ENCODE data around the gene POFUT2.

The POFUT2 gene

DNA sequence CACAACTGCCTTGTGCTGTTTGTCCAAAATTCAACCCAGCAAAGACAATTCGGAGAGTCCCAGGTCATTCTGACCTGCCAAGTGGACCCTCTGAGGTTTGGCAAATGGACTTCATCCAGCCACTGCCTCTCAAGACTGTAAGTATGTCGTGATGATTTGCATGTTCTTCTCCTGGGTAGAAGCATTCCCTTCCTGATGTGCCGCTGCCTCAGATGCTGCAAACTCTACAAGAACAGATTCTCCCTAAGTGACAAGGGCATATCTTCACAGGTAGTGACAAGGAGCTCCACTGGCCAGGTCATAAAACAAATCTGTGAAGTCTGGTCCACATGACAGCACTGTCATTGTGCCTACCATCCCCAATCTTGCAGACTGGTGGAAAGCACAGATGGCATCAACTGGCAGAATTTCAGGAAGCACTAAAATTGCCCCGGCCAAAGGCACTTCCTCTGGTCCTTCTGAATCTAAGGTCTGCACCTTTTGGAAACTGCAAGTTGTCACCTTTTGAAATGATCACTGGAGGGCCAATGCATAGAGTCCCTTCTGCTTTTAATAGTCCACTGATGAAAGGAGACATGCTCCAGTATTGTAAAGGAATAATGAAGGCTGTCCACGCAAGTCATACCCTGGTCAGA, 27.4 kb downstream of the POFUT2 start:
- no peak for DNase-seq

DNA sequence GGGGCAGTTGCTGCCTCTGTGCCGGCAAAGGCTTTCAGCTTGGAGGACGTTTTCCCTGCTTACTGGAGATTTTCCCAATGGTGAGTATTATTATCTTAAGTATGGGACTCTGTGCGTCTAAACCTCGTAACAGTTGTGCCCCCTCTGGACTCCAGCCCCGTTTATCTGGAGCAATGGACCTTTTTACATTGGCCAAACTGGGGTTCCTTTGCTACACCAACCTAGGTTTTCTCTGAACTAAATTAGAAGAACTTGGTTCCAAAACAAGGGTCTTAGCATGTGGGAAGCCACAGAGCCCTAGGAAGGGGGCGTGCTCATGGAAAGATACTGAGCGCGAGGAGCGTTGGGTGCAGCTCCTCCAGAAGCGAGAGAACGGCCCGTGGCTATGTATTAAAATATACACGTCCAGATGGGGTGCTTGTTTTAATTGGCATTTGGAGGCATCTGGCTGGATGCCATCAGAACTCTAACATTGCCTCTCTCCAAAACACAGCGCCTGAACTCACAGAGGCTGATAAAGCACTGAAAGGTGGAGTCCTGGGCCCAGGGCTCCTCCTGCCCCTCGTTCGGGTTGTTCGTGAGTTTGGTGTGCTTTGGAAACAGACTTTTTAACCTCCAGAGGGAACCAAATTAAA, 28.4 kb downstream of the POFUT2 start:
- no peak for DNase-seq

DNA sequence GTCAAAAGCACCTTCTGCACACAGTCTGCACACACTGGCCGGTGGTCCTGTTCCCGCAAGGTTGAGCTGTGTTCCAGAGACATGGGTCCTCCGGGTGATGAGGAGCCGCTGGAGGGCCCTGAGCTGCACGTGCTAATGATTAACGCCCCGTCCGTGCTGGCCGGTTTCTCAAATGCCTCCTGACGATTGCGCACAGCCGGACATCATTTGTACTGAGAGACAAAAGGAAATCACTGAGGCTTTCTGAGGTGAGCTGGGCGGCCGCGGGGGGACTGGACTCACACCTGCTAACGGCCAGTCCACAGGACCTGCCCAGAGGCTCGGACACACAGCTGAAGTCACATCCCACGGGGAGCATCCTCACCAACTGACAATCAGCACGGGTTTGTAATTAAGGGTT, 29.2 kb downstream of the POFUT2 start:
- DNase-seq, result no peak

DNA sequence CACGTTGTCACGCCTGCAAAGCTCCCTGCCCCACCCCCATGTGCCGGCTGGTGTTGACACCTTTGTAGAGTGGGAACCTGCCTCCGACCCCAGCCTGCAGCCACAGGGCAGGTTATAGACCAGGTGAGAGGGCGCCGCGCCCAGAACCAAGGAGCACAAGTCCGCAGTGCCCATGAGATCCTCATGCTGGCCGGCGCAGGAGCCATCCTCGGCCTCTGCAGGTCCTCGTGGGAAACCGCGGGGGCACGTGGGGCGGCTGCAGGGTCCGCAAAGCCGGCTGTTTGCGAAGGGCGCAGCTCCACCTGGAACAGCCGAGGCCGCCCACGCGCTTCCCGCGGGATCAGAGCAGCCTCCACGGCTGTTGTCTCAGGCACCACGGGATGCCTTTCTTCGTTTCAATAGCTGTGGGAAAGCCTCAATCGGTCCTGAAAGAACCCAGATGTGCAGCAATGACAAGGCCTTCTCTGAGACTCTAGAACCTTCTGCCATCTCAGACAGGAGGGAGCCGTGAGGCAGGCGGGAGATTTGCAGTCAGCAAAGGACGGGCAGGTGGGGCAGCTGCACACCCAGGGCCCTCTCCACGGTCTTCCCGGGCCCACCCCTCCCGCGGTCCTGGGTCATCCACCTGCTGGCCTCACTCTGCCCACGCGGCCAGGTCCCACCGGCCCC, 29.9 kb downstream of the POFUT2 start:
- DNase-seq, result no peak

DNA sequence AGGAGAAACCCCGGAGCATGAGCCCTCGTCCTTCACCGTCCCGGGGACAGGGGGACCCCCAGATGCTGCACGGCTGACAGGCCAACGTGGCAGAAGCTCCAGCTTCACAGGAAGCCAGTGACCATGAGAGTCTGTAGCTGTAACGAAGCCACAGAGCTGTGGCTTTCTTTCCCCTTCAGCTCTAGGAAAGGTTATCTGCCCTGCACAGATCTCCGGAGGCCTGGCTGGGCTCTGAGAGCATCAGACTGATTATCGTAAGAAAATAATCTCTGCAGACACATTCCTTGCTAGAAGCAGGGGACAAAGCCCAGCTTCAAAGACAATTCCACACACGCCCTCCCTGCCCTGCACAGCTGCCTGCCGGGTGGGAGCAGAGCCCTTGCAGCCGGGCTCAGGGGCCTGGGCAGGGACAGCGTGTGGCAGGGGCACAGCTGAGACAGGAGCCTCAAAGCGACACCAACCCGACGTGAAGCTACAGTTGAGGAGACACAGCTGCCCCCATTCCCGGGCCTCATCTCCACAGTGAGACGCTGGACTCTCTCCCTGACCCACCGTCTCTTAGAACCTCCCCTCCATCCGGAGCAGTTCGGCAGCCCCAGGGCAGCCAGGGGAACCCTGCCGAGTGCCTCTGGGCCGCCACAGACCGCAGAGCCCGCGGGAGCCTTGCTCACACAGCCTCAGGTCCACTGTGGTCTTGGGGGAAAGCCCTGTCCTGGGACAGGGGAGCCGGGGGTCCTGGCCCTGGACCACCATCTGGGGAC, 30.6 kb downstream of the POFUT2 start:
- DNase-seq, result no peak

DNA sequence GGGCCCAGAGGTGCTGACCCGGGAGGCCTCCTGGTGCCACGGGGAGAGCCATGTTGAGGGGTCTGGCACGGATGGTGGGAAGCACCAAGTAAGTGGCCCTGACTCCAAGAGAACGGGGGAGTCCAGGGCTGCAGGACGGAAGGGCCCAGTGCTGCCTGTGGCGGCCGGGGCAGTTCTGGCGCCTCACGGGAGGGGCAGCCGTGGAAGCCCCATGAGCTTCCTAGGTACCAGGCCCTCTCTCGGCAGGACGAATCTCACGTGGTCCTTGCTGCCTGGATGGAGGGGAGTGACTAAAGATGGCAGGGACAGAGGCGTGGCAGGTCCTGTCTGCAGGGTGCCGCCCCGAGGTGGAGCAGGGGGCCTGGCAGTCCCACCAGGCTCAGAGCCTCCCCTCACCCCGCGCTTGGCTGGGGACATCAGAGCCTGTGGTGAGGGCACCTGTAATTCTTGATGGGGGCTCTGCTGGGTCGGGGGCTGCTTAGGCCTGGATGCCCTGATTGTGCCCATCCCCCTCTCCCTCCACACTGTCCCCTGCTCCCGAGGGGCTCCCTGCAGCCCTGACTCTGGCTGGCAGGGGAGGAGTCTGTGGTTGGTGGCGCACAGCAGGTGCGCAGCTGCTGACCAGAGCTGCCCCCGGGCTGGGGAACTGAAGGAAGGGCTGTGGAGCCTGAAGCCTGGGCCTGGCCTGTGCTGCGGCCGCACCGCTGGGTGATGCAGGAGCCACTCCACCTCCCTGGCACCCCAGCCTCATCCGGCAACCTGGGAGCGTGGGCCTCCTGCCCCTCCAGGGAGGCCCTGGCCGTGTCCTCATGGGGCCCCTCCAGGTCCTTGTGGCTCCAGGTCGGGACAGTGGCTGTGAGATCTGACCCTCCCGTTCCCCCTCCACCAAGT, 31.4 kb downstream of the POFUT2 start:
- DNase-seq, result no peak

DNA sequence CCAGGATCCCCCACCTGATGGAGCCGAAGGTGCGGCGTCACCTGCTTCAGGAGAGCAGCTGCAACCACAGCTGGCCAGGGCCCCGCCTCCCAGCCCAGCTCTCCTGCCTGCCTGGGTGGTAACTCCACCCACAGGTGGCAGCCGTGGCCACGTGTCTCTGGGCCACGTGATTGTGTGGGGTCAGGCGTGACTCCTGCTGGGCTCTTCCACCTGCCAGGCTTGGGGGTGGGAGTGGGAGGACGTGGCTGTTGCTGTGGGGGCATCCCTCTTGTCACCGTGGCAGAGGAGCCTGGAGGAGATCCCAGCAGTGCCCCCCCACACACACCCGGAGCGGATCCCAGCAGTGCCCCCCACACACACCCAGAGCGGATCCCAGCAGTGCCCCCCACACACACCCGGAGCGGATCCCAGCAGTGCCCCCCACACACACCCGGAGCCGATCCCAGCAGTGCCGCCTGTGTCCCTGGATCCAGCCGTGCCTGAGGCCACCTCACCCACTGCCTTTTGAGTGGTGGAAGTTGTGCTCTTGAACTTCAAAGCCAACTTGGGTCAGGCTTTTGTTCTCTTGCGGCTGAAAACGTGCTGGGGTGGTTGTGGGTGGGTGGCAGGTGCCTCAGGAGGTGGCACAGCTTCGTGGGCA, 32.2 kb downstream of the POFUT2 start:
- DNase-seq, result no peak

DNA sequence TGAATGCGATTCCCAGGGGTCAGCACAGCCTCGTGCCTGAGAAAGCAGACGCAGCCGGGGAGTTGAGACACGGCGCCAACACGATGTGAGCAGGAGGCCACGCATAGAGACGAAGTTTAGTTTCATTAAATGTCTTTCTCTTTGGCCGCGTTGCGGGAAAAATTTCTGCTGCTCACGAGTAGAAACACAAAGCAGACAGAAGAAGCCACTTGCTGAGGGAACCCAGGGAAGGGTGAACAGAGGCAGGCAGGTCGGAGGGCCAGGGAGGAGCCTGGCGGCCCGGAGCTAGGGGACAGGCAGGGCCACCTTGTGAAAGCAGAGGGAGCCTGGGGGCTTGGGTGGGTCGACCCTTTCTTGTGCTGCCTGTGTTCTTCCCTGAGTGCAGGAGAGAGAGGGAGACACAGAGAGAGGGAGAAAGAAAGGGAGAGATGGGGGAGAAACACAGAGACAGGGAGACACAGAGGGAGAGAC, 33.2 kb downstream of the POFUT2 start:
- DNase-seq, result no peak

DNA sequence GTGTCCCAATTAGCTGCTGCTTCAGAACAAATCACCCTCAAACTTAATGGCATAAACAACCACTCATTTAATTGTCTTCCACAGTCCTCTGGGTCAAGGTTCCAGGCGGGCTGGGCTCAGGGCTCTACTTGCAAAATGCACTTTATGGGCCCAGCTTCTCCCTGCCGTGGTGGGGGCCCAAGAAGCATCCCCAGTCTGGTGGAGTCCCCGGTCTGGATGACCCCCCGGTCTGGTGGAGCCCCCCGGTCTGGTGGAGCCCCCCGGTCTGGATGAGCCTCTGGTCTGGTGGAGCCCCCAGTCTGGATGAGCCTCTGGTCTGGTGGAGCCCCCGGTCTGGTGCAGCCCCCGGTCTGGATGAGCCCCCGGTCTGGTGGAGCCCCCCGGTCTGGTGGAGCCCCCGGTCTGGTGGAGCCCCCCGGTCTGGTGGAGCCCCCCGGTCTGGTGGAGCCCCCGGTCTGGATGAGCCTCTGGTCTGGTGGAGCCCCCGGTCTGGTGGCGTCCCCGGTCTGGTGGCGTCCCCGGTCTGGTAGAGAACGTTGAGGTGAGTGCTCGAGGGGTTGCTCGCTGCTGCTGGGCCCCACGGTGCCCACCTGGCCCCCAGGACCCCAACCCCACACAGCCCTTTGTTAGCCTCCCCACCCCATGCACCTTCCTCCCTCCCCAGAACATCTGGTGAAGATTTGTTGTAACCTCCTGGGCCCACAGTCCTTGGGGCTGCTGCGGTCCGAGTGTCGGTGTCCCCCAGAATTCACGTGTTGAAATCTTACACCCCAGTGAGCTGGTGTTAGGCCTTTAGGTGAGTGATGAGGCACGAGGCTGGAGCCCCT, 33.8 kb downstream of the POFUT2 start:
- DNase-seq, result no peak

DNA sequence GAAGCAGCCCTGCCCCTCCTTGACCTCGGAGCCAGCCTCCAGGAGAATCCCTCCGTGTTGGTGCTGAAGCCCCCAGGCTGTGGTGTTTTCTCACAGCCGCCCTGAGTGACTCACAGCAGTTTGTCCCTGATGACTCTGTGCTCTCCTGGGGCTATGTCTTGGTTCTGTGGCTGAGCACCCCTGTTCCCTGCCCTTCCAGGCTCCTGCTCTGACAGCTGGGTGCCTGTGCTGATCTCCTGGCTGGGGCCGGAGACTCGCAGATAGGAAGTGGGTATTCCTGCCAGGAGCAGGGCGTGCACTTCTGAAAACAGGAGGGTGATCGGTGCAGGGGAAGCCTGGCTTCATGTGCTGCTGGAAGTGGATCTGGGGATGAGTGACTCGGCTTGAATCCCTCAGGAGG, 34.5 kb downstream of the POFUT2 start:
- no peak for DNase-seq

DNA sequence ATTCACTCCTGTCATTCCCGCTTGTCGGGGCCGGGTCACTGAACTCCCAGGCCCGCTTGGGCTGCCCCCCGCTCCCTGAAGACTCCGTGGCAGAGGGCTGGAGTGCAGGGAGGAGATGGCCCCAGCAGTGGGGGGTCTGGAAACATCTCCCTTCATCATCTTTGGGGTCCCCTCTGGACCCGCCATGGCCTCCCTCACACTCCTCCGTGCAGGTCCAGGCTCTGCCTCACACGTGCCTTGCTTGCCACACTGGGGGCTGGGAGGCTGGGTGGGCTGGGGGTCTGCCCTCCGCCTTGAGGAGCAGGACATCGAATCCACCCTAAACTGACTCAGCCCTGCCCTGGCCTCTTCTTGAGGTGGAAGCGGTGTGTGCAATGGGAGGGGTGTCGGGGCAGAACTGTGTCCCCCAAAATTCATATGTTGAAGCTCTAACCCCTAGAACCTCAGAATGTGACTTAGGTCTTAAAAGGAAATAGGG, 35.2 kb downstream of the POFUT2 start:
- no peak for DNase-seq

DNA sequence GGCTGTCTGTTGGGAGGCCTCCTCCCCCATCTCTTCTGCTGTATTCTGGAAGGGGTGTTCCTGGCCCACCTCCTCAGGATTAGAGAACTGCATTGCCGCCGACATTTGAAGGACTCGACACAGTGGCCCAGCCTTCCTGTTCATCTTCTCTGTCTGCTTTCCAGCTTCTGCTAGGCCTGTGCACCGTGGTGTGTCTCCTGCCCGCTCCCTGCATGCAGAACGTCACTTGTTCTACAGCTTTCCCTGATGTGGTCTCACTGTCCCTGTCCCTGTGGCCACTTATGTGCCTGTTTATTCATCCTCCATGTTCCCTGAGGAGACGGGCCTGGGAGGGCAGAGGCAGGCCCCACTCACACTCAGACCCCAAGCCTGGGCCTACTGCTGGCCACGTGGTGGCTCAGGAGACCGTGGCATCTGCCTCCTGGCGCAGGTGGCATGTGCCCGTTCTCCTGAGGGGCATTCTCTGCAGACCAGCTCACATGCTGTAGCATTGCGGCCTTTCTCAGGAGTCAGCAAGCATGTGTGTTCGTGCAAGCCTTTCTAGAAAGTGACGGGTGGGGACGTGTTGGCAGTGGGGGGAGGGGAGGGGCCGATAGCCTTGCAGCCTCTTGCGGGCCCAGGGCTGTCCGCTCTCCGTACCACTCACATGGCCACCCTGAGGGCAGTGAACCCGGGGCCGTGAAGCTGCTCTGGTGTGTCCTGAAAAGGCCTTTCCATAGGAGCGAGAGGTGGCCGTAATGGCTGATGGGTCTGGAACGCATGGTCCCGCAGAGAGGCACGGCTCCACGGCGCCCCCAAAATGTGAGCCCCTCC, 35.9 kb downstream of the POFUT2 start:
- DNase-seq, result no peak

DNA sequence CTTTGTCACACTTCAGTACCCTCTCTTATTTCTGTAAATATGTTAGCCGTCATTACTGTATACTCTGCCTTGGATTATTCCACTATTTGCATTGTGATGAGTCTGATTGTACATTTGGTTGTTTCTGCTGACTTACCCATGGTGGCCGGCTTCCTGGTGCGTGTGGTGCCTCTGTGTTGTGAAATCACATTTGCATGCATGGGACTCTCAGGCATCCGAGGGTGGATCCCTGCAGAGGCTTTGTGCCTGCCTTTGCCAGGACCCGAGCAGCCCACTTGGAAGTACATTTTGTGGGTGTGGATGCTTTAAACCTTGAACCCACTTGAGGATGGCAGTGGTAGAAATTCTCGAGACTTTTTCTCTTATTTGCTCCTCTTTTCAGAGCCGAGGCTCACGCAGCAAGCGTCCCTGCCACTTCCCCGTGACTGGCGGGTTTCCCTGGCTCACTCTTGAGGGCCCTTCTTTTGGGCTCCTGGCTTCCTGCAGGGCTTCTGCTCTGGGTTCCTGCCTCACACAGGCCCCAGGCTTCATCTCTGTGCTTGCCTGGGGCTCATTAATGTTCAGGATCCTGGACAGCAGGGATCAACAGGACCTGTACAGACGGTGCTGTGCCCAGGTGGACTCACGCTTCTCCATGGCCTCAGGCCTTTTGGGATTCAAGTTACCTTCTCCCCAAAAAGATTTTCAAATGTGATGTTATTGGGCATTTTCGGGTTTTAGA, 36.6 kb downstream of the POFUT2 start:
- DNase-seq, result no peak

DNA sequence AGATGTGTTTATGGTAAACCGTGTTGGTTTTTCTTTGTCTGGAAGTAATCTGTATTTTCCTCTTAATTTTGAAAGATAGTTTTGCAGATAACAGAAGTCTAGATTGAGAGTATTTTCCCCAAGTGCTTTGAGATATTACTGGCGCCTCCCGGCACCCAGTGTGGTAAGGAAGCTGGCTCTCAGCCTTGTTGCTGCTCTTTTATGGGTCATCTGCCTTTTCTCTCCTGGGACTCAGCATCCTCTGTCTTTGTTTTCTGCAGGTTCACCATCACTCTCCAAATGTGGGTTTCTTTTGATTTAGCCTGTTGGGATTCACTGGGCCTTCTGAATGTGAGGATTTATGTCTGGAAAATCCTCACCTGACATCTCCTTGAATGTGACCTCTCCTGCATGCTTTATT, 37.4 kb downstream of the POFUT2 start:
- DNase-seq, result no peak

DNA sequence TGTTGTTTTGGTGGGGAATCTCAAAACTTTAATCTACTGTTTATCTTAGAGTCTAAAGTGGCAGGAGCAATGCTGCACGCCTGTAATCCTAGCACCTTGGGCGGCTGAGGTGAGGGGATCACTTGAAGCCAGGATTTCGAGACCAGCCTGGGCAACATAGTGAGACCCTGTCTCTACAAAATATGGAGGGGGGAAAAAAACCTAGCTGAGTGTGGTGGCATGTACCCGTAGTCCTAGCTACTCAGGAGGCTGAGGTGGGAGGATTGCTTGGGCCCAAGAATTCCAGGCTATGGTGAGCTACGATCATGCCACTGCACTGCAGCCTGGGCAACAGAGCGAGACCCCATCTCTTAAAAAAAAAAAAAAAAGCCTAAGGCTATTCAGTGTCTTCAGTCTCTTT, 38.1 kb downstream of the POFUT2 start:
- DNase-seq, result no peak

DNA sequence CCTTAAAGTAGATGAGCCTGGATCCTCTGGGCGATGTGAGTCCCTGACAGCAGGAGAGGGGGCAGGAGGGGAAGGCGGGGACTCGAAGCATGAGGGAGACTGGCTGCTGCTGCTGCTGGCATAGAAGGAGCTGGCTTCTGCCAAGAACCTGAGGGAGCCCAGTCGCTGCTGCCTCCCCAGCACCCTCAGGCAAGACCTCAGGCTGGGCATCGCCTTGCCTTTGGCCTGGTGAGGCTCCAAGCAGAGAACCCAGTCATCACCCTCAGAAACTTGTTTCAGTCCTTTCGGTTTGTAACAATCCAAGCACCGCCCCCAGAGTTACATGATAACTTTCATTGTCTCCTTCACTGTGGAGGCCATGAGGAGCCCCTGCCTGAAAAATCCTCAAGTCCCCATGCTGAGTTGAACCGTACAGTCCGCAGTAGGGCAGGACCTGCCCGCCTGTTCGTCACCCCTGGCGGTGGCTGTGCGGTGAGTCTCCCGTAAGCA, 38.8 kb downstream of the POFUT2 start:
- peak; percentile 34 for DNase-seq

DNA sequence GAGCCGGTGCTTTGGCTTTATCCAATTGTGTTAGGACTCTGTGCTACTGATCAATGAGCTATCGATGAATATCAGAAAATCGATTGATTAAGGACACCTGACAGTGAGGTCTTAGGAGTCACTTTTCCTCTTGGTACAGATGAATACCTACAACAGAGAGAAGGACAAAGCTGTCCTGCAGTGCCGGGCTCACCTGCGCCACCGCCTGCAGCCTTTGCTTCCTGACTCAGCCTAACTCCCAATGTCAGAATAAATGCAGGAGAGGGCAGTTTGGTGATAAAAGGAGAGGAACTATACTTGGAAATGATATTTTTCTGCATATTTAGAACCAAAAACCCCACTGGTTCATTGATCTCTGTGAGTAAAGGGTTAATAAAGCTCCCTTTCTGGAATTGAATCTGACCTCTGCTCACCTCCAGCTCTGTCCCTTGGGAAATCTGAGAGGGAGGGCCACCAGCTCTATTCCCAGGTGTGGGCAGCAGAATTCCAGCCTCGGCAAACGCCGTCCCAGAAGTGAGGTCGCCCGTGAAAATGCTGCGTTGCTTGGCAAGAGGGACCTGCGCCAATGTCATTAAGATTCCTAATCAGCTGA, 39.3 kb downstream of the POFUT2 start:
- no peak for DNase-seq

DNA sequence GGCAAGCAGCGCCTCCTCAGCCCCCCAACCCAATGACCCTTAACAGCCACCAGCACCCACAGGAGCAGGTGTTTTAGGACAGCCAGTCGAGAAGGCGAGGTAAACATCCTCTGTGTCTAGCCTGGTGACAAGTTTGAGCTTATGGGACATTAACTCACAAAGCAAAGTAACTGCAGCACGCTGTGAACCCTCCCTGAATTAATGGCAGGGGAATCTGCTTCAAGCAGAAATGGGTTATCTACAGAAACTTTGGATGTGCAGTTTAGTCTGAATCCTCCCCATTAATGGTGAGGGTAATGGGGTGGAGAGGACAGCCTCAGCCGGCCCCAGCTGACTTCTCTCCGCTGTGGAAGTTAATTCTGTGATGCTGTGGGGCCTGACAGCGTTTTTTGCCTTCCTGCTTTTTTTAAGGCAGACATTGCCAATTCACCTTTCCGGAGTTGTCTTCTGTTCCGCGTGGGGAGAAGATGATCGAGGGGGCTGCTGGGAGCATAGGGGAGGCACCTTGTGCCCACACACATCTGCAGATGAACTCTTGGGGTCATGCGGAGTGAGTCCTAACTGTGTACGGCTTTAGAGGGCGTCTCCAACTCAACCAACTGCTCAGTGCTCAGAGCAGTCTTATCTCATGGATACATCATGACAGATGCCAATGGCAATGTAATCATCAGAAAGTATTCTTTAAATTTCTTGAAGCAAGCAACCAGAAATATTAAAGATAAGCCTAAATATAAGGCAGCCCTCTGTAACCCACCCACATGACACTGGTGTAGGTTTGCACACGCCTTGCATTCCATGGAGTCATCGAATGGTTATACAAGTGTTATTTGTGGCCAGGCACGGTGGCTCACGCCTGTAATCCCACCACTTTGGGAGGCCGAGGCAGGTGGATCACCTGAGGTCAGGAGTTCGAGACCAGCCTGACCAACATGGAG, 41.0 kb downstream of the POFUT2 start:
- no peak for DNase-seq

Data from NCI-H1092 treated with DMSO at 0.1 percent for 48 hours (cell line).